DND-41 (cell line): ENCODE data around the gene PRSS21.

ENCODE experiments used
- ATAC-seq: fragments of 200-7000 bp; cut with Tn5 transposase; 3 replicates; pipeline ENCODE4 v1.9.1; 2021; ENCODE audit warnings: low read depth; ENCODE audit not compliant: insufficient read depth
- DNase-seq: peaks from one replicate; pipeline ENCODE4 v3.0.0-alpha.2; 2020
- H2AFZ ChIP-seq: 2 replicates; pipeline ENCODE4 v1.6.0; 2012; ENCODE audit warnings: low read depth, low read length
- H3K27ac ChIP-seq: 2 replicates; pipeline ENCODE4 v1.5.1; 2012; ENCODE audit warnings: low read length, inconsistent platforms
- H3K27me3 ChIP-seq: fragments of 200-600 bp; sonication (generic); 2 replicates; pipeline ENCODE4 v1.6.0; 2012; ENCODE audit warnings: low read length, mild to moderate bottlenecking, inconsistent platforms; ENCODE audit not compliant: insufficient read depth, poor library complexity
- H3K36me3 ChIP-seq: 2 replicates; pipeline ENCODE4 v1.5.1; 2012; ENCODE audit warnings: low read length, inconsistent platforms; ENCODE audit not compliant: insufficient read depth
- H3K4me1 ChIP-seq: 2 replicates; pipeline ENCODE4 v1.5.1; 2012; ENCODE audit warnings: mild to moderate bottlenecking, low read length; ENCODE audit not compliant: insufficient read depth
- H3K4me2 ChIP-seq: 2 replicates; pipeline ENCODE4 v1.6.0; 2012; ENCODE audit warnings: mild to moderate bottlenecking, moderate library complexity, low read length, inconsistent platforms; ENCODE audit not compliant: insufficient read depth
- H3K4me3 ChIP-seq, 2 experiments: fragments of 200-600 bp in 1 of 2; shearing (Covaris generic) in 1 of 2; 2 replicates each; pipeline ENCODE4 v1.5.1; 2012 to 2016; ENCODE audit warnings: inconsistent platforms in 2 of 2, low read length in 2 of 2, mild to moderate bottlenecking in 2 of 2, low read depth in 1 of 2, moderate library complexity in 1 of 2
- H3K79me2 ChIP-seq: 2 replicates; pipeline ENCODE4 v1.6.0; 2012; ENCODE audit warnings: low read length, inconsistent platforms; ENCODE audit not compliant: insufficient read depth
- H3K9ac ChIP-seq: 2 replicates; pipeline ENCODE4 v1.6.0; 2012; ENCODE audit warnings: low read depth, mild to moderate bottlenecking, inconsistent platforms, low read length, moderate library complexity
- H3K9me3 ChIP-seq: 2 replicates; pipeline ENCODE4 v1.5.1; 2012; ENCODE audit warnings: low read length, moderate library complexity, mild to moderate bottlenecking, inconsistent platforms; ENCODE audit not compliant: insufficient read depth, severe bottlenecking
- H4K20me1 ChIP-seq: 2 replicates; pipeline ENCODE4 v1.6.0; 2012; ENCODE audit warnings: low read length; ENCODE audit not compliant: insufficient read depth
- EZH2 ChIP-seq: IDR thresholded peaks from 3 replicates; pipeline ENCODE4 v1.6.1; 2012; ENCODE audit warnings: borderline replicate concordance, low read depth, mild to moderate bottlenecking, moderate library complexity, low read length, inconsistent platforms; ENCODE audit not compliant: severe bottlenecking
- TF ChIP-seq, protein P1 (sequence below): IDR thresholded peaks from 2 replicates; pipeline ENCODE4 v1.5.1; 2012; ENCODE audit warnings: borderline replicate concordance, low read length, moderate library complexity, mild to moderate bottlenecking; ENCODE audit not compliant: poor library complexity, severe bottlenecking; ENCODE audit errors: extremely low read depth

PRSS21 gene

GRCh38 chr16:2769100-2769529 is 47.9 kb upstream of the PRSS21 start:
- DNase-seq (no peak), ATAC-seq (no peak)
- H3K79me2 ChIP-seq: peaks cover 67% of the 10 kb centered on the region
- H3K36me3 ChIP-seq: peaks cover 99% of the 10 kb centered on the region
- no peak overlapping the region for H3K4me3 ChIP-seq
- no peak overlapping the region for H3K9ac ChIP-seq
- H3K27me3 ChIP-seq: no peaks in the 10 kb centered on the region
- no peak overlapping the region for H3K4me2 ChIP-seq
- H2AFZ ChIP-seq: no peak overlapping the region
- peaks cover 90% of the 10 kb centered on the region for H4K20me1 ChIP-seq
- no peak overlapping the region for H3K27ac ChIP-seq
- H3K4me1 ChIP-seq: 0 out of 2 replicates have a peak, but pooled peaks cover under 1% of the 10 kb centered on the region
- TF ChIP-seq EZH2: no peak
- TF ChIP-seq, protein P1, sequence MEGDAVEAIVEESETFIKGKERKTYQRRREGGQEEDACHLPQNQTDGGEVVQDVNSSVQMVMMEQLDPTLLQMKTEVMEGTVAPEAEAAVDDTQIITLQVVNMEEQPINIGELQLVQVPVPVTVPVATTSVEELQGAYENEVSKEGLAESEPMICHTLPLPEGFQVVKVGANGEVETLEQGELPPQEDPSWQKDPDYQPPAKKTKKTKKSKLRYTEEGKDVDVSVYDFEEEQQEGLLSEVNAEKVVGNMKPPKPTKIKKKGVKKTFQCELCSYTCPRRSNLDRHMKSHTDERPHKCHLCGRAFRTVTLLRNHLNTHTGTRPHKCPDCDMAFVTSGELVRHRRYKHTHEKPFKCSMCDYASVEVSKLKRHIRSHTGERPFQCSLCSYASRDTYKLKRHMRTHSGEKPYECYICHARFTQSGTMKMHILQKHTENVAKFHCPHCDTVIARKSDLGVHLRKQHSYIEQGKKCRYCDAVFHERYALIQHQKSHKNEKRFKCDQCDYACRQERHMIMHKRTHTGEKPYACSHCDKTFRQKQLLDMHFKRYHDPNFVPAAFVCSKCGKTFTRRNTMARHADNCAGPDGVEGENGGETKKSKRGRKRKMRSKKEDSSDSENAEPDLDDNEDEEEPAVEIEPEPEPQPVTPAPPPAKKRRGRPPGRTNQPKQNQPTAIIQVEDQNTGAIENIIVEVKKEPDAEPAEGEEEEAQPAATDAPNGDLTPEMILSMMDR: no peak
- H3K9me3 ChIP-seq: no peaks in the 10 kb centered on the region

DNA sequence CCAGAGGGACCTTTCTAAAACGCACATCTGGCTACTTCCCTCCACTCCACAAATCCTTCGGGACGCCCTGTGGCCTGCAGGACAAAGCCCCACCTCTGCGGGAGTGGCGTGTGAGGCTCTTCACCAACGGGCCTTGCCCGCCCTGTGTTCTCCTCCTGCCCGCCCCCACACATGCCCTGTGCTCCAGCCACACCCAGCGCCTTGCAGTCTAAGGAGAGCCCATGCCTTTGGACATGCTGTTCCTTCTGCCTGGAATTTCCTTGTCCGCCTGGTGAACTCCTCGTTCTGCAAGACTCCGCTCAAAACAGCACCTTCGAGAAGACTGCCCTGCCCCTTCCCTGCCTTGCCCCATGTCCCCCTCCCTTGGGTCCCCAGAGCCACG is 47.4 kb upstream of the PRSS21 start:
- DNase-seq (no peak), ATAC-seq (no peak)
- no peaks in the 10 kb centered on the region for H3K9me3 ChIP-seq
- H3K4me1 ChIP-seq: peaks cover 5% of the 10 kb centered on the region; the same call in 1 of the 2 replicates
- TF ChIP-seq, protein P1: no peak
- no peak for TF ChIP-seq EZH2
- H2AFZ ChIP-seq: no peak overlapping the region
- H4K20me1 ChIP-seq: peaks cover 89% of the 10 kb centered on the region
- H3K9ac ChIP-seq: no peak overlapping the region
- no peak overlapping the region for H3K4me2 ChIP-seq
- H3K27me3 ChIP-seq: no peaks in the 10 kb centered on the region
- H3K27ac ChIP-seq: no peak overlapping the region
- H3K36me3 ChIP-seq: peaks cover 99% of the 10 kb centered on the region
- peaks cover 64% of the 10 kb centered on the region for H3K79me2 ChIP-seq
- H3K4me3 ChIP-seq: no peak overlapping the region

DNA sequence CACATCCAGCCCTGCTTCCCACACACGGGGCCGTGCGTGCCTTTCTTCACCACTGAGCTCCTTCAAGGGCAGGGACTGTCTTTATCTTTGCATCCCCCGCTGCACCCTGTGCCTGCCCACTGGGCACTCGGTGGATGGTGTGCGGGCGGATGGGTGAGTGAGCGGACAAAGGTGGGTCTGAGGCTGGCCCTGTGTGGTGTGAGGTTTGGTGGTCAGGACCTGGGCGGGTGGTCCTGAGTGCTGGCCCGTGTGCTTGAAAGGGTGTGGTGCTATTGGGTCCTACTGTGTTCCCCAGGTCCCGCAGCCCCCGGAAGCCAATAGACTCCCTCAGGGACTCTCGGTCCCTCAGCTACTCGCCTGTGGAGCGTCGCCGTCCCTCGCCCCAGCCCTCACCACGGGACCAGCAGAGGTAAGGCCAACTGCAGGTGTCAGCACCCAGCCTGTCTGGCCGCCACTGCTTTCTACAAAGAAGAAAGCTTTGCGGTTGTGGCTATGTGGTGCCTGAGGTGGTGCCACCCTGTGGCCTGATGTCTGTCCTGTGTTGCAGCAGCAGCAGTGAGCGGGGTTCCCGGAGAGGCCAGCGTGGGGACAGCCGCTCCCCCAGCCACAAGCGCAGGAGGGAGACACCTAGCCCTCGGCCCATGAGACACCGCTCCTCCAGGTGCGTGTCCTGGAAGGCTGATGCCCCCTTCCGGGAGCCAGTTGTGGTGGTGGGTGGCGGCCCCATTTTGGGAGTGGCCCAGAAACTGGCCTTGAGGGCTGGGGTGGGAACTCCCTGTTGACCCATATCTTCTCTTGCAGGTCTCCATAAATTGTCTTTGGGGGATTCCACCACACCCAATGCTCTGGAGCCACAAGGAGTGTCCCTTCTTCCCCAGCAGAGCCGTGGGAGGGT is 46.7 kb upstream of the PRSS21 start:
- ATAC-seq: peak; percentile 43
- DNase-seq: peak; percentile 36
- no peaks in the 10 kb centered on the region for H3K27me3 ChIP-seq
- peaks cover 87% of the 10 kb centered on the region for H4K20me1 ChIP-seq
- H3K4me2 ChIP-seq: no peak overlapping the region
- H3K9ac ChIP-seq: no peak overlapping the region
- no peak overlapping the region for H2AFZ ChIP-seq
- H3K79me2 ChIP-seq: peaks cover 64% of the 10 kb centered on the region
- H3K4me1 ChIP-seq: peaks cover 10% of the 10 kb centered on the region
- H3K27ac ChIP-seq: no peak overlapping the region
- H3K4me3 ChIP-seq: no peak overlapping the region
- H3K9me3 ChIP-seq: no peaks in the 10 kb centered on the region
- H3K36me3 ChIP-seq: peaks cover 99% of the 10 kb centered on the region
- TF ChIP-seq, protein P1: peak; percentile 48
- TF ChIP-seq EZH2: no peak
